AG04450 (cell line): ENCODE data around the gene KIF26A. TPM values are rescaled to one million over a fixed set of nuclear protein-coding genes. Genes with fewer than 3 reads are reported as not detected.

Source experiments
- CTCF ChIA-PET: fragments of 300-600, 350-600 bp; formaldehyde crosslinking; extraction: SDS; loops from one replicate; lab custom pipeline; 2022; ENCODE audit warnings: antibody characterized with exemption, inconsistent platforms; lab: Charles Lee
- POLR2A ChIA-PET: fragments of 350-600 bp; formaldehyde crosslinking; extraction: SDS; loops from one replicate; lab custom pipeline; 2021; ENCODE audit warnings: antibody characterized with exemption, inconsistent platforms; lab: Yijun Ruan, JAX
- DNase-seq: peaks from one replicate; pipeline ENCODE4 v3.0.0-alpha.2; 2011; ENCODE audit warnings: low read depth, low spot score
- H3K27ac ChIP-seq: one replicate; pipeline ENCODE4 v1.5.1; 2012; ENCODE audit warnings: low read depth, low read length, control low read depth
- H3K27me3 ChIP-seq: one replicate; pipeline ENCODE4 v1.6.0; 2012; ENCODE audit warnings: low read length; ENCODE audit not compliant: control insufficient read depth, insufficient read depth
- H3K4me3 ChIP-seq: 2 replicates; pipeline ENCODE4 v1.5.1; 2011; ENCODE audit warnings: mild to moderate bottlenecking, low read depth, low read length, control low read depth
- H3K9me3 ChIP-seq: 2 replicates; pipeline ENCODE4 v1.5.1; 2012; ENCODE audit warnings: low read length; ENCODE audit not compliant: control insufficient read depth, insufficient read depth
- polyA plus RNA-seq: library from polyadenylated mRNA; depleted of rRNA; stranded (reverse); fragments of >200 nt; gene quantifications from 2 replicates; pipeline ENCODE4 v1.2.3, GENCODE V29; 2011
- TF ChIP-seq, protein P1 (sequence below): IDR thresholded peaks from 2 replicates; pipeline ENCODE4 v1.5.1; 2011; ENCODE audit warnings: low read depth, low read length, control low read depth, inconsistent platforms

The KIF26A gene
- polyA plus RNA-seq, 1 experiment: not detected

DNA sequence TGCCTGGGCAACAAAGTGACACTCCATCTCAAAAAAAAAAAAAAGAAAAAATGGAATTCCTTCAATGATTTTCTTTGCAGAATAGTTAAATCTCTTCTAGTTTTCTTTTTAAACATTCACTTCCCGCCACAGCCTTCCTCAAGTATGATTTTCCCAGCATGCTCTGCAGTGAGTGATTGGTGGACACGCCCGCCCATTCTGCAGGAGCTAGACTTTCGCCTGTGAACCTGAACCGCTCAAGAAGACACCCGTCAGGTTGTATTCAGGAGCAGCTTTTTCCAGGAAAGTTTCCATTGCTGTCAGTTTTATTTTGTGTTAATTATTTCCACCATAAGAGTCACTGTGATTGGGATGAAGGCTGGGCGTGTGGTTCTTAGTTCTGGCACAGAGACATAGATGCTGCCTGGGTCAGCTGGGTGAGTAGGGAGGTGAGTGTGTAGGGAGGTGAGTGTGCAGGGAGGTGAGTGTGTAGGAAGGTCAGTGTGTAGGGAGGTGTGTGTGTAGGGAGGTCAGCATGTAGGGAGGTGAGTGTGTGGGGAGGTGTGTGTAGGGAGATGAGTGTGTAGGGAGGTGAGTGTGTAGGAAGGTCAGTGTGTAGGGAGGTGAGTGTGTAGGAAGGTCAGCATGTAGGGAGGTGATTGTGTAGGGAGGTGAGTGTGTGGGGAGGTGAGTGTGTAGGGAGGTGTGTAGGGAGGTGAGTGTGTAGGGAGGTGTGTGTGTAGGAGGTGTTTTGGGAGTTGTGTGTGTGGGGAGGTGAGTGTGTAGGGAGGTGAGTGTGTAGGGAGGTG is 76.2 kb downstream of the KIF26A start:
- H3K27ac ChIP-seq: no peak overlapping the region
- peaks cover 92% of the 10 kb centered on the region for H3K9me3 ChIP-seq
- DNase-seq: no peak
- no peak overlapping the region for H3K4me3 ChIP-seq
- H3K27me3 ChIP-seq: no peaks in the 10 kb centered on the region
- ChIA-PET CTCF (no interaction called here), POLR2A (no interaction called here)
- TF ChIP-seq, protein P1, sequence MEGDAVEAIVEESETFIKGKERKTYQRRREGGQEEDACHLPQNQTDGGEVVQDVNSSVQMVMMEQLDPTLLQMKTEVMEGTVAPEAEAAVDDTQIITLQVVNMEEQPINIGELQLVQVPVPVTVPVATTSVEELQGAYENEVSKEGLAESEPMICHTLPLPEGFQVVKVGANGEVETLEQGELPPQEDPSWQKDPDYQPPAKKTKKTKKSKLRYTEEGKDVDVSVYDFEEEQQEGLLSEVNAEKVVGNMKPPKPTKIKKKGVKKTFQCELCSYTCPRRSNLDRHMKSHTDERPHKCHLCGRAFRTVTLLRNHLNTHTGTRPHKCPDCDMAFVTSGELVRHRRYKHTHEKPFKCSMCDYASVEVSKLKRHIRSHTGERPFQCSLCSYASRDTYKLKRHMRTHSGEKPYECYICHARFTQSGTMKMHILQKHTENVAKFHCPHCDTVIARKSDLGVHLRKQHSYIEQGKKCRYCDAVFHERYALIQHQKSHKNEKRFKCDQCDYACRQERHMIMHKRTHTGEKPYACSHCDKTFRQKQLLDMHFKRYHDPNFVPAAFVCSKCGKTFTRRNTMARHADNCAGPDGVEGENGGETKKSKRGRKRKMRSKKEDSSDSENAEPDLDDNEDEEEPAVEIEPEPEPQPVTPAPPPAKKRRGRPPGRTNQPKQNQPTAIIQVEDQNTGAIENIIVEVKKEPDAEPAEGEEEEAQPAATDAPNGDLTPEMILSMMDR: no peak

GRCh38 chr14:104215706-104216334 is 77.4 kb downstream of the KIF26A start:
- ChIA-PET CTCF (no interaction called here), POLR2A (no interaction called here)
- H3K9me3 ChIP-seq: peaks cover 92% of the 10 kb centered on the region
- no peak overlapping the region for H3K4me3 ChIP-seq
- no peak for DNase-seq
- H3K27me3 ChIP-seq: no peaks in the 10 kb centered on the region
- TF ChIP-seq, protein P1: no peak
- no peak overlapping the region for H3K27ac ChIP-seq

GRCh38 chr14:104216457-104216856 is 78.1 kb downstream of the KIF26A start:
- H3K27me3 ChIP-seq: no peaks in the 10 kb centered on the region
- ChIA-PET POLR2A (no interaction called here), CTCF (no interaction called here)
- TF ChIP-seq, protein P1: no peak
- peaks cover 92% of the 10 kb centered on the region for H3K9me3 ChIP-seq
- no peak overlapping the region for H3K27ac ChIP-seq
- DNase-seq: no peak
- no peak overlapping the region for H3K4me3 ChIP-seq

- TF ChIP-seq, protein P1: no peak
- H3K27me3 ChIP-seq: no peaks in the 10 kb centered on the region
- H3K27ac ChIP-seq: no peak overlapping the region
- H3K9me3 ChIP-seq: peaks cover 92% of the 10 kb centered on the region
- DNase-seq: no peak
- no peak overlapping the region for H3K4me3 ChIP-seq
- POLR2A ChIA-PET: no interaction called here
- CTCF ChIA-PET: no interaction called here
These were observed 79.3 kb downstream of the KIF26A start for GRCh38 chr14:104217486-104218360.
